IMR-90 (cell line): ENCODE results near the gene CBY1. TPM values are rescaled to one million over a fixed set of nuclear protein-coding genes. Genes with fewer than 3 reads are reported as not detected.

ENCODE experiments used
- ATAC-seq: fragments of 200-7000 bp; cut with Tn5 transposase; 2 replicates; pipeline ENCODE4 v1.9.1; 2020; ENCODE audit warnings: low read depth, mild to moderate bottlenecking, moderate library complexity
- BruUV-seq: library from RNA; stranded (reverse); fragments of 400-500 nt; replicated peaks from 2 replicates; lab custom pipeline; 2021; lab: Mats Ljungman, UMichigan
- CTCF ChIA-PET: fragments of 300-600 bp; formaldehyde crosslinking; extraction: SDS; loops from one replicate; lab custom pipeline; 2021; ENCODE audit warnings: antibody characterized with exemption; lab: Yijun Ruan, JAX
- POLR2A ChIA-PET: fragments of 300-600 bp; sonication (Branson Sonifier 250); formaldehyde crosslinking; loops from one replicate; lab custom pipeline; 2022; ENCODE audit warnings: antibody characterized with exemption; ENCODE audit not compliant: unreplicated experiment; lab: Charles Lee
- DNase-seq: peaks from one replicate; pipeline ENCODE4 v3.0.0; 2013
- H2AFZ ChIP-seq: replicated peaks from 2 replicates; pipeline ENCODE3; 2013; ENCODE audit warnings: low read length, mild to moderate bottlenecking; ENCODE audit not compliant: poor library complexity
- H2AK5ac ChIP-seq: 2 replicates; pipeline ENCODE4 v1.6.1; 2013; ENCODE audit warnings: low read depth, low read length, inconsistent platforms
- H2AK9ac ChIP-seq: replicated peaks from 2 replicates; pipeline ENCODE3; 2013; ENCODE audit warnings: mild to moderate bottlenecking, low read depth, low read length, moderate library complexity; ENCODE audit not compliant: poor library complexity
- H2BK120ac ChIP-seq: 2 replicates; pipeline ENCODE4 v1.6.1; 2013; ENCODE audit warnings: low read depth, low read length, inconsistent platforms
- H2BK15ac ChIP-seq: 3 replicates; pipeline ENCODE4 v1.6.1; 2013; ENCODE audit warnings: low read depth, low read length, inconsistent platforms
- H2BK20ac ChIP-seq: 2 replicates; pipeline ENCODE4 v1.6.1; 2013; ENCODE audit warnings: low read depth, mild to moderate bottlenecking, inconsistent platforms, low read length, moderate library complexity
- H2BK5ac ChIP-seq: 2 replicates; pipeline ENCODE4 v1.6.1; 2013; ENCODE audit warnings: mild to moderate bottlenecking, low read depth, low read length, inconsistent platforms; ENCODE audit not compliant: poor library complexity, severe bottlenecking
- H3K14ac ChIP-seq: replicated peaks from 2 replicates; pipeline ENCODE4 v1.6.1; 2013; ENCODE audit warnings: low read depth, low read length, inconsistent platforms
- H3K18ac ChIP-seq: 2 replicates; pipeline ENCODE4 v1.6.1; 2013; ENCODE audit warnings: low read depth, low read length, control low read depth
- H3K23ac ChIP-seq: 2 replicates; pipeline ENCODE4 v1.6.1; 2013; ENCODE audit warnings: low read depth, low read length, inconsistent platforms
- H3K27ac ChIP-seq: 2 replicates; pipeline ENCODE4 v1.5.1; 2013; ENCODE audit warnings: mild to moderate bottlenecking, control low read depth, low read length; ENCODE audit not compliant: insufficient read depth
- H3K27me3 ChIP-seq: 2 replicates; pipeline ENCODE4 v1.6.1; 2013; ENCODE audit warnings: low read length; ENCODE audit not compliant: control insufficient read depth, insufficient read depth
- H3K36me3 ChIP-seq: 2 replicates; pipeline ENCODE4 v1.6.1; 2013; ENCODE audit warnings: low read length, mixed read lengths; ENCODE audit not compliant: control insufficient read depth, insufficient read depth
- H3K4ac ChIP-seq: 2 replicates; pipeline ENCODE4 v1.6.1; 2013; ENCODE audit warnings: low read depth, low read length, inconsistent platforms
- H3K4me1 ChIP-seq: 2 replicates; pipeline ENCODE4 v1.6.1; 2013; ENCODE audit warnings: low read length, mixed read lengths; ENCODE audit not compliant: control insufficient read depth, insufficient read depth
- H3K4me2 ChIP-seq: 2 replicates; pipeline ENCODE4 v1.6.1; 2013; ENCODE audit warnings: low read depth, mild to moderate bottlenecking, control low read depth, low read length, moderate library complexity
- H3K4me3 ChIP-seq: 2 replicates; pipeline ENCODE4 v1.5.1; 2013; ENCODE audit warnings: low read depth, mild to moderate bottlenecking, control low read depth, low read length, moderate library complexity; ENCODE audit not compliant: insufficient read depth
- H3K56ac ChIP-seq: 2 replicates; pipeline ENCODE4 v1.6.1; 2013; ENCODE audit warnings: low read length, inconsistent platforms; ENCODE audit not compliant: insufficient read depth; ENCODE audit errors: extremely low read depth
- H3K79me1 ChIP-seq, 2 experiments: 2 replicates each; pipeline ENCODE4 v1.6.1; 2013; ENCODE audit warnings: low read length in 2 of 2, inconsistent platforms in 1 of 2, low read depth in 1 of 2
- H3K9ac ChIP-seq: 2 replicates; pipeline ENCODE4 v1.6.1; 2013; ENCODE audit warnings: low read depth, low read length, control low read depth
- H3K9me1 ChIP-seq: 2 replicates; pipeline ENCODE4 v1.6.1; 2013; ENCODE audit warnings: low read length, inconsistent platforms; ENCODE audit not compliant: insufficient read depth
- H3K9me3 ChIP-seq: 2 replicates; pipeline ENCODE4 v1.6.1; 2013; ENCODE audit warnings: low read length; ENCODE audit not compliant: control insufficient read depth, insufficient read depth
- H4K20me1 ChIP-seq: 2 replicates; pipeline ENCODE4 v1.6.1; 2013; ENCODE audit warnings: low read length, inconsistent platforms; ENCODE audit not compliant: insufficient read depth
- H4K5ac ChIP-seq: 2 replicates; pipeline ENCODE4 v1.6.1; 2013; ENCODE audit warnings: mild to moderate bottlenecking, low read depth, low read length, control low read depth
- H4K8ac ChIP-seq, 2 experiments: 2 replicates each; pipeline ENCODE4 v1.6.1; 2013; ENCODE audit warnings: low read depth in 2 of 2, low read length in 2 of 2, control low read depth in 1 of 2, inconsistent platforms in 1 of 2
- H4K91ac ChIP-seq: 2 replicates; pipeline ENCODE4 v1.6.1; 2013; ENCODE audit warnings: low read depth, low read length, inconsistent platforms; ENCODE audit not compliant: insufficient read depth
- BHLHE40 ChIP-seq: fragments of 150-350 bp; IDR thresholded peaks from 2 replicates; pipeline ENCODE4 v1.6.1; 2016; ENCODE audit warnings: mild to moderate bottlenecking, low read depth, low read length
- CEBPB ChIP-seq: IDR thresholded peaks from 2 replicates; pipeline ENCODE4 v1.6.1; 2012; ENCODE audit warnings: low read depth, low read length, improper control_type of control experiment
- CHD1 ChIP-seq: IDR thresholded peaks from 2 replicates; pipeline ENCODE4 v1.6.1; 2012; ENCODE audit warnings: low read depth, low read length, improper control_type of control experiment
- MAZ ChIP-seq: IDR thresholded peaks from 2 replicates; pipeline ENCODE4 v1.6.1; 2012; ENCODE audit warnings: low read depth, mild to moderate bottlenecking, low read length, improper control_type of control experiment, moderate library complexity, borderline replicate concordance
- NFE2L2 ChIP-seq: fragments of 150-350 bp; IDR thresholded peaks from 2 replicates; pipeline ENCODE4 v1.6.1; 2016; ENCODE audit warnings: low read depth, mild to moderate bottlenecking, low read length
- POLR2A ChIP-seq: IDR thresholded peaks from 2 replicates; pipeline ENCODE4 v1.6.1; 2012; ENCODE audit warnings: mild to moderate bottlenecking, low read depth, low read length
- RAD21 ChIP-seq: IDR thresholded peaks from 2 replicates; pipeline ENCODE4 v1.6.1; 2012; ENCODE audit warnings: low read length, improper control_type of control experiment
- RCOR1 ChIP-seq: IDR thresholded peaks from 2 replicates; pipeline ENCODE4 v1.6.1; 2012; ENCODE audit warnings: mild to moderate bottlenecking, low read length, improper control_type of control experiment; ENCODE audit not compliant: insufficient replicate concordance
- RFX5 ChIP-seq: IDR thresholded peaks from 2 replicates; pipeline ENCODE4 v1.8.0; 2012; ENCODE audit warnings: low read depth, mild to moderate bottlenecking, low read length, moderate library complexity
- SMC3 ChIP-seq: fragments of 150-350 bp; IDR thresholded peaks from 2 replicates; pipeline ENCODE4 v1.6.1; 2016; ENCODE audit warnings: low read depth, mild to moderate bottlenecking, antibody characterized with exemption, low read length, moderate library complexity
- WGBS, 2 experiments: methylation state at CpG; one replicate each; pipeline versions ENCODE4 v1.1.5 to v1.1.7; 2013; ENCODE audit warnings: missing lambda C conversion rate in 2 of 2; ENCODE audit not compliant: insufficient read length in 1 of 2; ENCODE audit errors: extremely low coverage in 2 of 2; 5-methylcytosine and 5-hydroxymethylcytosine counted together
- dilution Hi-C: fragments of 300-500 bp; cut with HindIII; formaldehyde crosslinking; loops from one replicate; pipeline ENCODE4 v1.14.3; 2018; ENCODE audit warnings: low sequenced_read_pairs; ENCODE audit not compliant: unreplicated experiment
- in situ Hi-C: fragments of 300-500 bp; cut with MboI; formaldehyde crosslinking; loops from 3 replicates; pipeline ENCODE4 v1.14.3; 2019; ENCODE audit warnings: low sequenced_read_pairs, inconsistent platforms, mixed read lengths
- intact Hi-C: fragments of 100-400 bp; cut with micrococcal nuclease; formaldehyde crosslinking; loops from 2 replicates; pipeline ENCODE4 v1.10.0; 2022
- polyA plus RNA-seq, 3 experiments: library from polyadenylated mRNA; depleted of rRNA; stranded (reverse); fragments of >200 nt; gene quantifications; 2 replicates each; pipeline ENCODE4 v1.2.3, GENCODE V29; 2012; ENCODE audit warnings: low replicate concordance in 1 of 3
- total RNA-seq: library from RNA; depleted of rRNA; stranded (reverse); fragments of >200 nt; gene quantifications from 2 replicates; pipeline ENCODE4 v1.2.3, GENCODE V29; 2012
- TF ChIP-seq, protein P1 (sequence below): conservative IDR thresholded peaks from 2 replicates; pipeline ENCODE4 v1.5.1; 2012; ENCODE audit warnings: mild to moderate bottlenecking, low read depth, low read length, improper control_type of control experiment
- TF ChIP-seq, protein P2 (sequence below): fragments of 150-350 bp; IDR thresholded peaks from 2 replicates; pipeline ENCODE4 v1.6.1; 2016; ENCODE audit warnings: low read depth, mild to moderate bottlenecking, low read length, moderate library complexity, borderline replicate concordance
- TF ChIP-seq, protein P3 (sequence below): fragments of 150-350 bp; IDR thresholded peaks from 2 replicates; pipeline ENCODE4 v1.6.1; 2017; ENCODE audit warnings: mild to moderate bottlenecking, antibody characterized with exemption, low read length, low read depth

Gene CBY1
- total and polyA plus RNA-seq, 2 of the 4 experiments (the other 2 are of a cell fraction), result 13.8 to 30.0 TPM

DNA sequence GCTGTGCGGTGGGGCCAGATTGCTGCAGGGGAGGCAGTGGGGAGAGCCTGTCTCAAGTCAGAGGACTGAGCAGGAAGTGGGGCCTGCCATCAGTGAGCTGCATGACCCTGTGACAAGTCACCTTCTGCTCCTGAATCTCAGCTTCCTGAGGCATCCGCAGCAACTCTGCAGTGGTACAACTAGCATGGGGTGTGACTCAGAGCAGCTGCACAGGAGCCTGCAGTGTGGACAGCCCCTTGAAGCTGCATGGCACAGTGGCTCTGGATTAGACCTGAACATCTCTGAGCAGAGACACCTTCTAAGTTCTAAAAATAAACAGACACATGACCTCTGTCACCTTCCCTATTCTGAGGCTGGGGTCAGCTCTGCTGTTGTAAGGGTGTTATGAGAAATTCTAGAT, 18.2 kb upstream of the CBY1 start:
- Histone ChIP-seq H3K79me1 (no peaks in the 10 kb centered on the region), H4K20me1 (no peaks in the 10 kb centered on the region), H4K91ac (no peak overlapping the region), H3K9me3 (no peaks in the 10 kb centered on the region), H2AK9ac (no peak overlapping the region), H2BK5ac (no peak overlapping the region), H3K56ac (no peak overlapping the region), H4K8ac (no peak overlapping the region), H3K27me3 (no peaks in the 10 kb centered on the region), H3K4ac (no peak overlapping the region), H2AK5ac (no peak overlapping the region), H2BK20ac (no peak overlapping the region), H3K4me2 (no peak overlapping the region), H4K5ac (no peak overlapping the region), H3K4me3 (no peak overlapping the region), H3K23ac (no peak overlapping the region), H3K9me1 (peaks cover 2% of the 10 kb centered on the region; the same call in 1 of the 2 replicates), H2BK15ac (no peak overlapping the region), H2AFZ (no peak overlapping the region), H3K18ac (no peak overlapping the region), H3K27ac (no peak overlapping the region), H3K9ac (no peak overlapping the region), H3K4me1 (no peaks in the 10 kb centered on the region), H3K36me3 (peaks cover 6% of the 10 kb centered on the region), H2BK120ac (no peak overlapping the region), H3K14ac (no peak overlapping the region)
- ChIA-PET CTCF (no interaction called here), POLR2A (no interaction called here)
- ATAC-seq, result 0 out of 2 replicates have a peak, but pooled peaks have one; percentile 21
- TF ChIP-seq RCOR1, result no peak
- TF ChIP-seq CEBPB, result no peak
- TF ChIP-seq RFX5, result no peak
- TF ChIP-seq BHLHE40, result no peak
- TF ChIP-seq, protein P1, sequence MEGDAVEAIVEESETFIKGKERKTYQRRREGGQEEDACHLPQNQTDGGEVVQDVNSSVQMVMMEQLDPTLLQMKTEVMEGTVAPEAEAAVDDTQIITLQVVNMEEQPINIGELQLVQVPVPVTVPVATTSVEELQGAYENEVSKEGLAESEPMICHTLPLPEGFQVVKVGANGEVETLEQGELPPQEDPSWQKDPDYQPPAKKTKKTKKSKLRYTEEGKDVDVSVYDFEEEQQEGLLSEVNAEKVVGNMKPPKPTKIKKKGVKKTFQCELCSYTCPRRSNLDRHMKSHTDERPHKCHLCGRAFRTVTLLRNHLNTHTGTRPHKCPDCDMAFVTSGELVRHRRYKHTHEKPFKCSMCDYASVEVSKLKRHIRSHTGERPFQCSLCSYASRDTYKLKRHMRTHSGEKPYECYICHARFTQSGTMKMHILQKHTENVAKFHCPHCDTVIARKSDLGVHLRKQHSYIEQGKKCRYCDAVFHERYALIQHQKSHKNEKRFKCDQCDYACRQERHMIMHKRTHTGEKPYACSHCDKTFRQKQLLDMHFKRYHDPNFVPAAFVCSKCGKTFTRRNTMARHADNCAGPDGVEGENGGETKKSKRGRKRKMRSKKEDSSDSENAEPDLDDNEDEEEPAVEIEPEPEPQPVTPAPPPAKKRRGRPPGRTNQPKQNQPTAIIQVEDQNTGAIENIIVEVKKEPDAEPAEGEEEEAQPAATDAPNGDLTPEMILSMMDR, result no peak
- no peak for TF ChIP-seq SMC3
- no peak for TF ChIP-seq POLR2A
- TF ChIP-seq MAZ, result no peak
- no peak for TF ChIP-seq CHD1
- TF ChIP-seq, protein P2, sequence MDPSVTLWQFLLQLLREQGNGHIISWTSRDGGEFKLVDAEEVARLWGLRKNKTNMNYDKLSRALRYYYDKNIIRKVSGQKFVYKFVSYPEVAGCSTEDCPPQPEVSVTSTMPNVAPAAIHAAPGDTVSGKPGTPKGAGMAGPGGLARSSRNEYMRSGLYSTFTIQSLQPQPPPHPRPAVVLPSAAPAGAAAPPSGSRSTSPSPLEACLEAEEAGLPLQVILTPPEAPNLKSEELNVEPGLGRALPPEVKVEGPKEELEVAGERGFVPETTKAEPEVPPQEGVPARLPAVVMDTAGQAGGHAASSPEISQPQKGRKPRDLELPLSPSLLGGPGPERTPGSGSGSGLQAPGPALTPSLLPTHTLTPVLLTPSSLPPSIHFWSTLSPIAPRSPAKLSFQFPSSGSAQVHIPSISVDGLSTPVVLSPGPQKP, result no peak
- TF ChIP-seq, protein P3, sequence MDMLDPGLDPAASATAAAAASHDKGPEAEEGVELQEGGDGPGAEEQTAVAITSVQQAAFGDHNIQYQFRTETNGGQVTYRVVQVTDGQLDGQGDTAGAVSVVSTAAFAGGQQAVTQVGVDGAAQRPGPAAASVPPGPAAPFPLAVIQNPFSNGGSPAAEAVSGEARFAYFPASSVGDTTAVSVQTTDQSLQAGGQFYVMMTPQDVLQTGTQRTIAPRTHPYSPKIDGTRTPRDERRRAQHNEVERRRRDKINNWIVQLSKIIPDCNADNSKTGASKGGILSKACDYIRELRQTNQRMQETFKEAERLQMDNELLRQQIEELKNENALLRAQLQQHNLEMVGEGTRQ, result no peak
- no peak for TF ChIP-seq NFE2L2
- no peak for TF ChIP-seq RAD21
- in situ Hi-C loops, result no loop called here
- WGBS, 2 experiments, result 57% methylated on average over 1 of the region's 2 CpGs; no CpG with 5 or more reads in 1 of the 2 experiments
- dilution Hi-C loops, result no loop called here
- intact Hi-C loops, result no loop called here
- BruUV-seq, result no TSS peak
- DNase-seq, result peak; percentile 31
